Stimulated activated CD4-positive, alpha-beta T cell treated with anti-CD3 and anti-CD28 coated beads, Interleukin-15, amount 100 ng/mL, for 48 hours (primary cell): Measurements from ENCODE around the gene GRID1.

Source experiments
- DNase-seq, 2 donors: peaks; one replicate each; pipeline ENCODE4 v3.0.0-alpha.2; 2020; ENCODE audit warnings: low read depth in 2 of 2

Gene GRID1

GRCh38 chr10:86213148-86213547 lies 153.4 kb downstream of the GRID1 start:
- no peak for DNase-seq

- no peak for DNase-seq
Measured at GRCh38 chr10:86212391-86212700, 154.2 kb downstream of the GRID1 start.

GRCh38 chr10:86211691-86212390 lies 154.8 kb downstream of the GRID1 start:
- DNase-seq, result no peak

- no peak for DNase-seq
Measured at GRCh38 chr10:86210416-86210815, 156.2 kb downstream of the GRID1 start.

GRCh38 chr10:86209726-86210125 lies 156.9 kb downstream of the GRID1 start:
- DNase-seq, result no peak

- no peak for DNase-seq
Measured at GRCh38 chr10:86207226-86207625, 159.4 kb downstream of the GRID1 start.

- no peak for DNase-seq
Measured at GRCh38 chr10:86206240-86206579, 160.4 kb downstream of the GRID1 start.

GRCh38 chr10:86205306-86206239 lies 161.0 kb downstream of the GRID1 start:
- no peak for DNase-seq

GRCh38 chr10:86204421-86205305 lies 161.9 kb downstream of the GRID1 start:
- DNase-seq, result no peak

- DNase-seq, result no peak
Measured at GRCh38 chr10:86203162-86203905, 163.3 kb downstream of the GRID1 start.

- no peak for DNase-seq
Measured at GRCh38 chr10:86202226-86202735, 164.3 kb downstream of the GRID1 start.

- no peak for DNase-seq
Measured at GRCh38 chr10:86200867-86201266, 165.7 kb downstream of the GRID1 start.

- no peak for DNase-seq
Measured at GRCh38 chr10:86200269-86200668, 166.3 kb downstream of the GRID1 start.

- DNase-seq, result no peak
Measured at GRCh38 chr10:86199041-86199440, 167.6 kb downstream of the GRID1 start.

- DNase-seq, result no peak
Measured at GRCh38 chr10:86198271-86198670, 168.3 kb downstream of the GRID1 start.

- no peak for DNase-seq
Measured at GRCh38 chr10:86197166-86197790, 169.3 kb downstream of the GRID1 start.

GRCh38 chr10:86195521-86196157 lies 171.0 kb downstream of the GRID1 start:
- DNase-seq, result no peak

- no peak for DNase-seq
Measured at GRCh38 chr10:86194684-86195083, 171.9 kb downstream of the GRID1 start.

GRCh38 chr10:86193841-86194240 lies 172.8 kb downstream of the GRID1 start:
- DNase-seq, result no peak

GRCh38 chr10:86192691-86193090 lies 173.9 kb downstream of the GRID1 start:
- no peak for DNase-seq
